ENCODE results near the gene VSTM2B. TPM values are rescaled to one million over a fixed set of nuclear protein-coding genes. Genes with fewer than 3 reads are reported as not detected.

The VSTM2B gene
- polyA plus RNA-seq, 1 of the 3 experiments (the other 2 are of a cell fraction) = not detected

DNA sequence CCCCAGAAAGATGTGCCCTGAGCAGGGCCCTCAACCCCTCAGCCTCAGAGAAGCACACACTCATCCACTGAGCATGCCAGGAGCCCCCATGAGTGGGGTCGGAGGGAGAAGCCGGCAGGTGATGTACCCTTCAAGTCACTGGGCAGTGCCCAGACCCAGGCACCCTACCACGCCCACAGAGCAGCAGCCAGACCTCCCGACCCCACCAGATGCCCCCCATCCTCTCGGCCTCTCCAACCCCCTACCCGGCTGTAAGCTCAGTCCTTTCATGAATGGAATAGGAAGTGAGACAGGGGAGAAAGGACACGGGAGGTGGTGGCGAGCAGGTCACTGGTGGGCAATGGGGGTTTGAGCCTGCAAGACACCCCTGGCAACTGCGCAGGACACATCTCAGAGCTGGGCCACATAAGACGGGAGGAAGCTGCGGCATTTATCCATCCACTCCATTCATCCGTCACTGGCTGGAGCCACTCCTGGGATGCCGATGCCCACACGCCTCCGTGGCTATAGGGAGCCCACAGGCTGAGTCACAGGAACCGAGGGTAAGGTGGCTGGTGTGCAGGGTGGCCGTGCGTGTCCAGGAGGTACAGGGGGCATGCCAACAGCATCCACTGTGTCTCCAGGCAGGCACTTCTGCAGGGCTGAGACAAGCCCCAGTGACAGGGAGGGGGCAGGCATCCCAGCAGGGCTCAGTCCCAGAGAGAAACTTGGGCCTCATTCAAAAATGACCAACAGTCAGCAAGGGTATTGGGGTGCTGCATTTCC lies 23.8 kb upstream of the VSTM2B start:
- 21% methylated on average over 18 of the region's 18 CpGs for WGBS (ENCODE audit: low lambda C conversion rate)
- Histone ChIP-seq H2AFZ (ENCODE audit: low read depth) (no peak overlapping the region), H3K4me2 (no peak overlapping the region), H3K27ac (ENCODE audit: low read depth in 2 of 2, low read length in 1 of 2) (no peak overlapping the region), H3K4me3 (ENCODE audit: low read depth in 2 of 2, low read length in 1 of 2) (no peak overlapping the region), H4K20me1 (ENCODE audit: insufficient read depth) (no peaks in the 10 kb centered on the region), H3K4me1 (ENCODE audit: control insufficient read depth in 1 of 2, insufficient read depth in 2 of 2, low read depth in 1 of 2, low read length in 1 of 2) (peaks cover 0 to 2% of the 10 kb centered on the region in 2 experiments; a peak in 1 of 4 replicates), H3K36me3 (replicated peaks in 1 of 2; ENCODE audit: control insufficient read depth in 1 of 2, insufficient read depth in 2 of 2, low read length in 1 of 2) (no peaks in the 10 kb centered on the region), H3K9me3 (no peaks in the 10 kb centered on the region), H3F3A (replicated peaks; ENCODE audit: insufficient read depth) (no peaks in the 10 kb centered on the region), H3K27me3 (ENCODE audit: insufficient read depth) (peaks cover 23% of the 10 kb centered on the region), H3K9me2 (no peaks in the 10 kb centered on the region), H3K79me2 (ENCODE audit: insufficient read depth) (no peaks in the 10 kb centered on the region), H3K9ac (no peak overlapping the region)
- no peak for DNase-seq
- ChIA-PET POLR2A (no interaction called here), CTCF (interaction anchor here (1.0 to 1.7 kb wide), 2 partner anchors 20 to 24 kb away, joined by 4 to 5 read pairs; no protein-coding TSS in a partner anchor)
- TF ChIP-seq TCF12 (IDR thresholded peaks at IDR 0.05) = no peak

DNA sequence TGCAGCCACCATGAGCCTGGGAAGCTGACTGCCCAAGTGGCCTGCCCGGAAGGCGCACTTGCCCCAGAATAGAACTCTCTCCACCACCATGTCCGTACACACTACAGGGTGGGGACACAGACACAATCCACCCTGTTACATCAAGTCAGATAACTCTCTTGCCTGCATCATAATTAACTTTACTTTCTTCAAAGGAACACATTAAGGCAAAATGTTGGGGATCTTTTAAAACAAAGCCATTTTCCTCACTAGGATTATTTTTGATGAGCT lies 23.3 kb upstream of the VSTM2B start:
- ChIA-PET CTCF (interaction anchor here (1.1 to 1.7 kb wide), 2 partner anchors 24 to 26 kb away, joined by 3 to 5 read pairs; no protein-coding TSS in a partner anchor), POLR2A (no interaction called here)
- no peak for DNase-seq
- H3K9ac ChIP-seq = no peak overlapping the region
- H3F3A ChIP-seq (replicated peaks; ENCODE audit: insufficient read depth) = no peaks in the 10 kb centered on the region
- H3K79me2 ChIP-seq (ENCODE audit: insufficient read depth) = no peaks in the 10 kb centered on the region
- H3K9me3 ChIP-seq = no peaks in the 10 kb centered on the region
- no peaks in the 10 kb centered on the region for H3K36me3 ChIP-seq (replicated peaks in 1 of 2; ENCODE audit: control insufficient read depth in 1 of 2, insufficient read depth in 2 of 2, low read length in 1 of 2)
- H3K4me3 ChIP-seq (ENCODE audit: low read depth in 2 of 2, low read length in 1 of 2) = no peak overlapping the region
- 42% methylated on average over 3 of the region's 3 CpGs for WGBS (ENCODE audit: low lambda C conversion rate)
- H2AFZ ChIP-seq (ENCODE audit: low read depth) = no peak overlapping the region
- H4K20me1 ChIP-seq (ENCODE audit: insufficient read depth) = no peaks in the 10 kb centered on the region
- no peak overlapping the region for H3K4me2 ChIP-seq
- H3K4me1 ChIP-seq (ENCODE audit: control insufficient read depth in 1 of 2, insufficient read depth in 2 of 2, low read depth in 1 of 2, low read length in 1 of 2) = peaks cover 0 to 2% of the 10 kb centered on the region in 2 experiments; a peak in 1 of 4 replicates
- TF ChIP-seq TAF1 (IDR thresholded peaks at IDR 0.05; ENCODE audit: borderline replicate concordance, low read depth, low read length) (no peak), GABPA (IDR thresholded peaks at IDR 0.05; ENCODE audit: low read depth) (no peak), FOXJ3 (CRISPR knock-in tag; IDR thresholded peaks at IDR 0.05) (no peak), TCF12 (IDR thresholded peaks at IDR 0.05) (no peak), FOSL2 (IDR thresholded peaks at IDR 0.05; ENCODE audit: borderline replicate concordance, low read depth) (no peak)
- TF ChIP-seq, protein P1, sequence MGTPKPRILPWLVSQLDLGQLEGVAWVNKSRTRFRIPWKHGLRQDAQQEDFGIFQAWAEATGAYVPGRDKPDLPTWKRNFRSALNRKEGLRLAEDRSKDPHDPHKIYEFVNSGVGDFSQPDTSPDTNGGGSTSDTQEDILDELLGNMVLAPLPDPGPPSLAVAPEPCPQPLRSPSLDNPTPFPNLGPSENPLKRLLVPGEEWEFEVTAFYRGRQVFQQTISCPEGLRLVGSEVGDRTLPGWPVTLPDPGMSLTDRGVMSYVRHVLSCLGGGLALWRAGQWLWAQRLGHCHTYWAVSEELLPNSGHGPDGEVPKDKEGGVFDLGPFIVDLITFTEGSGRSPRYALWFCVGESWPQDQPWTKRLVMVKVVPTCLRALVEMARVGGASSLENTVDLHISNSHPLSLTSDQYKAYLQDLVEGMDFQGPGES (IDR thresholded peaks at IDR 0.05; ENCODE audit: low read depth, low read length) = no peak
- TF ChIP-seq, protein P2, sequence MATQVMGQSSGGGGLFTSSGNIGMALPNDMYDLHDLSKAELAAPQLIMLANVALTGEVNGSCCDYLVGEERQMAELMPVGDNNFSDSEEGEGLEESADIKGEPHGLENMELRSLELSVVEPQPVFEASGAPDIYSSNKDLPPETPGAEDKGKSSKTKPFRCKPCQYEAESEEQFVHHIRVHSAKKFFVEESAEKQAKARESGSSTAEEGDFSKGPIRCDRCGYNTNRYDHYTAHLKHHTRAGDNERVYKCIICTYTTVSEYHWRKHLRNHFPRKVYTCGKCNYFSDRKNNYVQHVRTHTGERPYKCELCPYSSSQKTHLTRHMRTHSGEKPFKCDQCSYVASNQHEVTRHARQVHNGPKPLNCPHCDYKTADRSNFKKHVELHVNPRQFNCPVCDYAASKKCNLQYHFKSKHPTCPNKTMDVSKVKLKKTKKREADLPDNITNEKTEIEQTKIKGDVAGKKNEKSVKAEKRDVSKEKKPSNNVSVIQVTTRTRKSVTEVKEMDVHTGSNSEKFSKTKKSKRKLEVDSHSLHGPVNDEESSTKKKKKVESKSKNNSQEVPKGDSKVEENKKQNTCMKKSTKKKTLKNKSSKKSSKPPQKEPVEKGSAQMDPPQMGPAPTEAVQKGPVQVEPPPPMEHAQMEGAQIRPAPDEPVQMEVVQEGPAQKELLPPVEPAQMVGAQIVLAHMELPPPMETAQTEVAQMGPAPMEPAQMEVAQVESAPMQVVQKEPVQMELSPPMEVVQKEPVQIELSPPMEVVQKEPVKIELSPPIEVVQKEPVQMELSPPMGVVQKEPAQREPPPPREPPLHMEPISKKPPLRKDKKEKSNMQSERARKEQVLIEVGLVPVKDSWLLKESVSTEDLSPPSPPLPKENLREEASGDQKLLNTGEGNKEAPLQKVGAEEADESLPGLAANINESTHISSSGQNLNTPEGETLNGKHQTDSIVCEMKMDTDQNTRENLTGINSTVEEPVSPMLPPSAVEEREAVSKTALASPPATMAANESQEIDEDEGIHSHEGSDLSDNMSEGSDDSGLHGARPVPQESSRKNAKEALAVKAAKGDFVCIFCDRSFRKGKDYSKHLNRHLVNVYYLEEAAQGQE (IDR thresholded peaks at IDR 0.05; ENCODE audit: low read depth, low read length) = no peak
- TF ChIP-seq, protein P3, sequence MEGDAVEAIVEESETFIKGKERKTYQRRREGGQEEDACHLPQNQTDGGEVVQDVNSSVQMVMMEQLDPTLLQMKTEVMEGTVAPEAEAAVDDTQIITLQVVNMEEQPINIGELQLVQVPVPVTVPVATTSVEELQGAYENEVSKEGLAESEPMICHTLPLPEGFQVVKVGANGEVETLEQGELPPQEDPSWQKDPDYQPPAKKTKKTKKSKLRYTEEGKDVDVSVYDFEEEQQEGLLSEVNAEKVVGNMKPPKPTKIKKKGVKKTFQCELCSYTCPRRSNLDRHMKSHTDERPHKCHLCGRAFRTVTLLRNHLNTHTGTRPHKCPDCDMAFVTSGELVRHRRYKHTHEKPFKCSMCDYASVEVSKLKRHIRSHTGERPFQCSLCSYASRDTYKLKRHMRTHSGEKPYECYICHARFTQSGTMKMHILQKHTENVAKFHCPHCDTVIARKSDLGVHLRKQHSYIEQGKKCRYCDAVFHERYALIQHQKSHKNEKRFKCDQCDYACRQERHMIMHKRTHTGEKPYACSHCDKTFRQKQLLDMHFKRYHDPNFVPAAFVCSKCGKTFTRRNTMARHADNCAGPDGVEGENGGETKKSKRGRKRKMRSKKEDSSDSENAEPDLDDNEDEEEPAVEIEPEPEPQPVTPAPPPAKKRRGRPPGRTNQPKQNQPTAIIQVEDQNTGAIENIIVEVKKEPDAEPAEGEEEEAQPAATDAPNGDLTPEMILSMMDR (IDR thresholded peaks at IDR 0.05) = no peak
- H3K27ac ChIP-seq (ENCODE audit: low read depth in 2 of 2, low read length in 1 of 2) = no peak overlapping the region
- peaks cover 23% of the 10 kb centered on the region for H3K27me3 ChIP-seq (ENCODE audit: insufficient read depth)
- no peaks in the 10 kb centered on the region for H3K9me2 ChIP-seq
